OCI-LY1 (cell line): Measurements from ENCODE around the gene SELENOP.

Experiments
- CTCF ChIP-seq: fragments of 200-600 bp; sonication (generic), shearing (Covaris generic); IDR thresholded peaks from 2 replicates; pipeline ENCODE4 v1.5.1; 2017; ENCODE audit warnings: mild to moderate bottlenecking, antibody characterized with exemption, low read length, moderate library complexity, mixed read lengths
- EZH2 ChIP-seq: fragments of 200-600 bp; sonication (generic), shearing (Covaris generic); IDR thresholded peaks from 2 replicates; pipeline ENCODE4 v1.8.0; 2017; ENCODE audit warnings: borderline replicate concordance, mixed run types, mild to moderate bottlenecking, antibody characterized with exemption, low read length, moderate library complexity, mixed read lengths

- no peak for TF ChIP-seq EZH2
- no peak for TF ChIP-seq CTCF
These were observed 24.5 kb upstream of the SELENOP start for GRCh38 chr5:42836070-42836769.
